Measurements from ENCODE around the gene COL23A1. TPM values are rescaled to one million over a fixed set of nuclear protein-coding genes. Genes with fewer than 3 reads are reported as not detected.

The COL23A1 gene
- total and polyA plus RNA-seq, 2 donors, result 0.87 to 0.90 TPM

DNA sequence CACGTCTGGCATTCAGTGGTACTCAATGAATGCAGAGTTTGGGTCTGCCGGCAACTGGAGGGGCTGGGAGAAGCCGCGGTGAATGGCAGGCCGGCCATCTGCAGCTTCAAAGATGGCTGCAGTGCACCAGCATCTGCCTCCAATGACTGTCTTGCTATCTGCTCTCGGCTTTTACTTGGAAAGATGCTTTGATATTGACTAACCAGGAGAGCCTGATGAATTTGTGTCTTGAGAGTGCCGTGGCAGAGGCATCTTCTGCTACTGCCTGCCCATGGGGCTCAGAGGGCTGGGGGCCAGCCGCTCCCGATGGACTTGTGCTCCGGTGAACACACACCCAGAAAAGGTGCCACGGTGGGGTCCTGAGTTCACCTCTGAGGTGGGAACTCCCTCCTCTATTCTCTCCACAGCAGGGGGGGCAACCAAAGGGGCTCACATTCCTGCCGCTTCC is 164.5 kb downstream of the COL23A1 start:
- no peaks in the 10 kb centered on the region for H3K4me1 ChIP-seq (ENCODE audit: insufficient read depth)
- WGBS, result 94% methylated on average over 12 of the region's 12 CpGs
- no peak for DNase-seq (ENCODE audit: extremely low spot score)
- no peaks in the 10 kb centered on the region for H3K36me3 ChIP-seq (ENCODE audit: insufficient read depth)
- H3K4me3 ChIP-seq (ENCODE audit: low read depth, low read length), result no peak overlapping the region
- H3K27ac ChIP-seq (ENCODE audit: low read depth), result no peak overlapping the region

DNA sequence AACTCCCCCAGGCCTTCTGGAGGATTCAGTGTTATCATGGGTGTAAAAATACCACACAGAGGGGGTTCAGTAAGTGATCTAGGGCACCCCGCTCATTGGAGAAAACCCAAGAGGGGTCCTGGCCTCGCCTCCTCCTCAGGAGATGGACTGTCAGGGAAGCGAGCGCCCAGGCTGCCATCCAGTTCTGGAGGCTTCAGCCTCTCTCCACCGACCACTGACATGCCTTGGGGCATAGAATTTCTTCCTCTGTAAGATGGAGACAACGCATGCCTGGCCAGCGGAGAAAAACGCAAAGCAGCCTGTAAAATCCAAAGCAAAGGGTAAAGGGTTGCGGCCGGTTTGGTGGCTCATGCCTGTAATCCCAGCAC is 165.4 kb downstream of the COL23A1 start:
- 92% methylated on average over 10 of the region's 10 CpGs for WGBS
- no peaks in the 10 kb centered on the region for H3K36me3 ChIP-seq (ENCODE audit: insufficient read depth)
- no peak overlapping the region for H3K27ac ChIP-seq (ENCODE audit: low read depth)
- no peak for DNase-seq (ENCODE audit: extremely low spot score)
- no peak overlapping the region for H3K4me3 ChIP-seq (ENCODE audit: low read depth, low read length)
- no peaks in the 10 kb centered on the region for H3K4me1 ChIP-seq (ENCODE audit: insufficient read depth)

DNA sequence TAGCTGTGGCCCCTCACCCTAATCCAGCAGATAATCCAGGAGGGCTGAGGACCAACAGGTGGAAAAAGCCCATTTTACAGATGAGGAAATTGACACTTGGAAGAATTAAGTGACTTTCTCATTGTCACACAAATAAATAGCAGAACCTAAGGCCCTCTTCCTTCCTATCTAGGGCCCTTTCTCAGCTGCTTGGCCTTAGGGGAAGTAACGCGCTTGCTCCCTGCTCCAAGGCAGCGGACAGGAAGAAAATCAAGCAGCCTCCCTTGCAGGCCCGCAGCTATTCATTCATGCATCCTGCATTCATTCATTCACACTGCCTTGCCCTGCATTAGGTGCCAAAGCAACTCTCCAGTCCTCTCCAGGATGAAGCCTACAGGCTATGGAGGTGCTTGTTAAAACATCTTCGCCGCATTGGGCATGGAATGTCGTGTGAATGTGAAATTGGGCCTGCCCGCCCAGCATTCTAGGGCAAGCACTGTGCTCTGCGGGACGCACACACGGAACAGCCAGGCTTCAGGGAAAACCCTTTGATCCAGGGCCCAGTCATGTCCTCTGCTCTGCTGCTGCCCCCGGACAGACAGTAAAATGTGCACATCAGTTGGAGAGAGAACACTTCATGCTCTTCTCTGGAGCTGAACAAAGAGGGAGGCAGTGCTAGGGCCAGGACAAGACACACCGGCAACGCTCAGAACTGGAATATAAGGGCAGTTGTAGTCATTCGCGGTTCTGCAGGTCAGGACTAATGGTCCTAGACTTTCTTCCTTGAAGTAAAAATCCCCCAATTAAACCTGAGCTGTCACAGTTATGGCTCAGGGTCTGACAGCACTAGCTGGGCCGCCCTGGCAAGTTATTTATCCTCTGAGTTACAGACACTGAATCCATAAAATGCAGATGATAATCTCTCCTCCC is 166.0 kb downstream of the COL23A1 start:
- Histone ChIP-seq H3K4me1 (ENCODE audit: insufficient read depth) (no peaks in the 10 kb centered on the region), H3K4me3 (ENCODE audit: low read depth, low read length) (no peak overlapping the region), H3K36me3 (ENCODE audit: insufficient read depth) (no peaks in the 10 kb centered on the region), H3K27ac (ENCODE audit: low read depth) (no peak overlapping the region)
- peak; percentile 48 for DNase-seq (ENCODE audit: extremely low spot score)
- 81% methylated on average over 17 of the region's 17 CpGs for WGBS

DNA sequence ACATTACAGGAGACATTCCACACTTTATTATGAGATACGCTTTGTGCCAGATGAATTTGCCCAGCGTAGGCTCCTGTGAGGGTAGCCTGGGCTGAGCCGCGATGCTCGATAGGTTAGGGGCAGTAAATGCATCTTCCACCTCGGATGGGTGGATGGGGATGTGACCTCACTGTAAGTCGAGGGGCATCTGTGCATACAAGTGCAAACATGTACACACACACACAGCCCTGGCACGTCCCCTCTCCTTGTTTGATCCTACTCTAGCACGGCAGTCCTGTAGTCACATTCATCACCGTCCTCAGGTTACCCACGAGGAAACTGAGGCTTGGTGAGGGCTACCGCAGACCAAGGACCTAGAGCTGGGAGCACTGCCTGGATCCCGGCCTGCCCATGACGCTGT is 166.8 kb downstream of the COL23A1 start:
- no peak overlapping the region for H3K27ac ChIP-seq (ENCODE audit: low read depth)
- no peak for DNase-seq (ENCODE audit: extremely low spot score)
- WGBS, result 95% methylated on average over 14 of the region's 14 CpGs
- H3K36me3 ChIP-seq (ENCODE audit: insufficient read depth), result no peaks in the 10 kb centered on the region
- no peak overlapping the region for H3K4me3 ChIP-seq (ENCODE audit: low read depth, low read length)
- H3K4me1 ChIP-seq (ENCODE audit: insufficient read depth), result no peaks in the 10 kb centered on the region

DNA sequence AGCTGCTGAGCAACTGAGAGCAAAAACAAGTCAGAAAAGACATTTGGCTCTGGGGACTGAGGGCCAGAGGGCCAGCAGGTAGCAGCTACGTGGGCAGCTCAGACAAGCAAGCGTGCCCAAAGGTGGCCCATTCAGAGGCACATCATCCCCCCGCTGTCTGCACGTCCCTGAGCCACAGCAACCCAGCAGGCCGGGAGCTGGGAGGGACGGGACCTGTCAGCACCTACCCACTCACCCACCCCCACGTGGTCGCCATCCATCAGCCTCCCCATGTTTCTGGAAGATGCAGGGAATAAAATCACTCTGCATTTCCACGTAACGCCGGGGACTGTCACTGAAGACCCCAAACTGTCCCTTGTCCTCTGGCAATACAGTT is 167.8 kb downstream of the COL23A1 start:
- 85% methylated on average over 11 of the region's 11 CpGs for WGBS
- Histone ChIP-seq H3K36me3 (ENCODE audit: insufficient read depth) (no peaks in the 10 kb centered on the region), H3K4me3 (ENCODE audit: low read depth, low read length) (no peak overlapping the region), H3K27ac (ENCODE audit: low read depth) (no peak overlapping the region), H3K4me1 (ENCODE audit: insufficient read depth) (no peaks in the 10 kb centered on the region)
- DNase-seq (ENCODE audit: extremely low spot score), result no peak

DNA sequence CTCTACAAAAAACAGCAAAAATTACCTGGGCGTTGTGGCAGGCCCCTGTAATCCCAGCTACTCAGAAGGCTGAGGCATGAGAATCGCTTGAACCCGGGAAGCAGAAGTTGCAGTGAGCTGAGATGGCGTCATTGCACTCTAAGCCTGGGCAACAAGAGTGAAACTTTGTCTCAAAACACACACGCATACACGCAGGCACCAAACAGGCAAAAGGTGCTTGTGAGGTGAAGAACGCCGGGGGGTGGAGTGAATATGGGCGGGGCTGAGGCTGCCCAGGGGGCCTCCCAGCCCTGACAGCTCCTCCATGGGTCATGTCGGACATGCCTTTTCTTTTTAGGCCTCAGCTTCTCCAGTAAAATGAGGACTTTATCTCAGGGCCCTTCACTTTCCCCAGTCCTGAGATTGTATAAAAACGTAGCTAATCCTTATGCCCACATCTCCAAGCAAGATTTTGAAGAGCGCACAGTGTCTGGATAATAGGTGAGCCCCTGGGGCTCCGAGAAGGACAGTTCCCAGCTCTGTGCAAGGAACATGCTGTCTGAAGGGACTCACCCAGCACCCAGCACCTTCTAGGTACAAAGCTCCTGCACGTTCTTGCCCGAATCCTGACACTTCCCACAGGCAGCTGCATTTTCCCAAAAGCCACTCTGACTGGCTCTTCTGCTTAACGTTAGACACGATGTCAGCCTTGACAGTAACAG is 168.3 kb downstream of the COL23A1 start:
- 81% methylated on average over 17 of the region's 17 CpGs for WGBS
- DNase-seq (ENCODE audit: extremely low spot score), result no peak
- H3K4me1 ChIP-seq (ENCODE audit: insufficient read depth), result no peaks in the 10 kb centered on the region

DNA sequence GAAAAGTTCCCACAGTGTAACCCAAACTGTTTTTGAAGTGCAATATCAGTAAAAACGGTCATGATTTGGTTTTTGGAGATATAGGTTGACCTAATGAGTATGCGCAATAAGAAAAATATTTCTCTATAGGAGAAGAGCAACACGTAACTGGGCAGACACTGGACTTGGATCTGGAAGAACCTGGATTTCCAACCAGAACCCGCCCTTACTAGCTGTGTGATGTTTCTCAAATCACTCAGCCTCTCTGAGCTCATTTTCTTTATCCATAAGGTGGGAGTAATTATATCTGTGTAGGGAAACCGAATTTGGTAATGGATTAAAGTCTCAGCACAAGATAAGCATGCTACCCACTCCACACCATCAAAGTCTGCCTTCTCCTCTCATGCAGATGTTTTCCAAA is 169.1 kb downstream of the COL23A1 start:
- WGBS, result 77% methylated on average over 5 of the region's 5 CpGs
- Histone ChIP-seq H3K27ac (ENCODE audit: low read depth) (no peak overlapping the region), H3K4me1 (ENCODE audit: insufficient read depth) (no peaks in the 10 kb centered on the region), H3K4me3 (ENCODE audit: low read depth, low read length) (no peak overlapping the region), H3K36me3 (ENCODE audit: insufficient read depth) (no peaks in the 10 kb centered on the region)
- no peak for DNase-seq (ENCODE audit: extremely low spot score)

More for the DNA sequence above, 168.3 kb downstream of the COL23A1 start:
- Histone ChIP-seq H3K27ac (ENCODE audit: low read depth) (no peak overlapping the region), H3K4me3 (ENCODE audit: low read depth, low read length) (no peak overlapping the region), H3K36me3 (ENCODE audit: insufficient read depth) (no peaks in the 10 kb centered on the region)

DNA sequence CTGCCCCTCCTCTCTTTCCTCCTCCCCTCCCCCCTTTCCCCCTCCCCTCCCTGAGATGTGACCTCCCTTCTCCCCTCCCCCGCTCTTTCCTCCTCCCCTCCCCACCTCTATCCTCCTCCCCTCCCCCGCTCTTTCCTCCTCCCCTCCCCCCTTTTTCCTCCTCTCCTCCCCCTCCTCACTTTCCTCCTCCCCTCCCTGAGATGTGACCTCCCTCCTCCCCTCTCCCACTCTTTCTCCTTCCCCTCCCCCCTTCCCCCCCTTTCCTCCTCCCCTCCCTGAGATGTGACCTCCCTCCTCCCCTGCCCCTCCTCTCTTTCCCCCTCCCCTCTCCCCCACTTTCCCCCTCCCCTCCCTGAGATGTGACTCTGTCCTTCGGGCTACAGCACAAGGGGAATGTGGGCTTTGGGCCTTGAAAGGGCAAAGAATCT is 169.8 kb downstream of the COL23A1 start:
- Histone ChIP-seq H3K27ac (ENCODE audit: low read depth) (no peak overlapping the region), H3K4me3 (ENCODE audit: low read depth, low read length) (no peak overlapping the region), H3K4me1 (ENCODE audit: insufficient read depth) (no peaks in the 10 kb centered on the region), H3K36me3 (ENCODE audit: insufficient read depth) (no peaks in the 10 kb centered on the region)
- no peak for DNase-seq (ENCODE audit: extremely low spot score)
- 65% methylated on average over 2 of the region's 3 CpGs for WGBS

DNA sequence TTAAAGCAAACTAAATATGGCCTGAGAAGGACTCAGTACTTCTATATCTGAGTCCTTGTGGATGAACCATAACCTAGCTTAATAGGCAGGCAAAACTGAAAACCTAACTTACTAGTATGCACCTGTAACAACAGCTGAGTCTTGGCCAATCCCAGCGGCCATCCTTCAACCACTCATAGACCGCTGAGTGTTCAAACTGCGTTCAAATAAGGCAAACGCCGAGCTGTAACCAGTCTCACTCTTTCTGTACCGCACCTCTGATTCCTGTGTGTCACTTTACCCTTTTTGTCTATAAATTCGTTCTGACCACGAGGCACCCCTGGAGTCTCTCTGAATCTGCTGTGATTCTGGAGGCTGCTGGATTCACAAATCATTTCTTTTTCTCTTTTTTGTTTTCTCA is 170.5 kb downstream of the COL23A1 start:
- Histone ChIP-seq H3K4me1 (ENCODE audit: insufficient read depth) (no peaks in the 10 kb centered on the region), H3K27ac (ENCODE audit: low read depth) (no peak overlapping the region), H3K36me3 (ENCODE audit: insufficient read depth) (no peaks in the 10 kb centered on the region), H3K4me3 (ENCODE audit: low read depth, low read length) (no peak overlapping the region)
- DNase-seq (ENCODE audit: extremely low spot score), result no peak
- WGBS, result 67% methylated on average over 8 of the region's 8 CpGs

DNA sequence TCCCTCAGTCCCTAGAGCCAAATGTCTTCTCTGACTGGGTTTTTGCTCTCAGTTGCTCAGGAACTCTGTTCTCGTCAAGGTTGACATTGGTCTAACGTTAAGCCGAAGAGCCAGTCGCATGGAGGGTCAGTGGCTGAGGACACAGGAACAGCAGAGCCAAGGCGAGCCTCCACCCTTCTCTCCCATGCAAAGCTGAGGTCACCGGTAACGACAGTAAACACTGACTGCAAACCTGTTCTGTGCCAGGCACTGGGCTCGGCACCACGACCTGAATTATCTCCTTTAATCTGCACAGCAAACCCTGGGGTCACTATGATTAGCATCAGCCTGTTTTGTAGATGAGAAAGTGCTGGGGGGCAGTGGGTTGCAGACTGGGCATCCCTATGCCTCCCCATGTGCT is 171.0 kb downstream of the COL23A1 start:
- H3K27ac ChIP-seq (ENCODE audit: low read depth), result no peak overlapping the region
- DNase-seq (ENCODE audit: extremely low spot score), result no peak

DNA sequence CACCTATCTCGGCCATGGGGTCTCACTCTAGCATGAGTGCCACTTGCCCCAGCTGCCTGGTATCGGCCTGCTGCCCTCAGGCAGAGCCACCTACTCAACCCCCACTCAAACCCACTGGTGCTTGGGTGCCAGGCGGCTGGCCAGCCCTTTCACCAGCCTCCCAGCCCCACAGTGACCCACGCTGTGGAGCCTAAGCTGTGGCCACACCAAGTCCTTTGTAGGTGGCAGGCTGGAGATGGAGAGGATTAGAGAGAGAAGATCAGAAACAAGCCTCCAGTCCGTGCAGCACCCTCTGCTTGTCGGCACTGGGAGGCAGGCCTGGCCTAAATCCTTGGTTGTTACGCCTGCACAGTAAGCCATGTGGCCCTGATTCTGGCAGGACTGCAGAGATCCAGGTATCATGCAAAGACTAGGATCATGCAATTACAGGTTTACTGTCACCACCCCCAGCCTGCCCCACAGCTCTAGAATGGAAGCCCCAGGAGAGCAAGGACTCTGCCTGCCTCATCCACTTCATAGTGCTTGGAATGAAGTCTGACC is 171.7 kb downstream of the COL23A1 start:
- Histone ChIP-seq H3K4me1 (ENCODE audit: insufficient read depth) (no peaks in the 10 kb centered on the region), H3K27ac (ENCODE audit: low read depth) (no peak overlapping the region), H3K4me3 (ENCODE audit: low read depth, low read length) (no peak overlapping the region), H3K36me3 (ENCODE audit: insufficient read depth) (no peaks in the 10 kb centered on the region)
- 95% methylated on average over 7 of the region's 7 CpGs for WGBS
- no peak for DNase-seq (ENCODE audit: extremely low spot score)

More for the DNA sequence above, 171.0 kb downstream of the COL23A1 start:
- no peak overlapping the region for H3K4me3 ChIP-seq (ENCODE audit: low read depth, low read length)
- no peaks in the 10 kb centered on the region for H3K4me1 ChIP-seq (ENCODE audit: insufficient read depth)
- no peaks in the 10 kb centered on the region for H3K36me3 ChIP-seq (ENCODE audit: insufficient read depth)
- WGBS, result 83% methylated on average over 9 of the region's 9 CpGs

DNA sequence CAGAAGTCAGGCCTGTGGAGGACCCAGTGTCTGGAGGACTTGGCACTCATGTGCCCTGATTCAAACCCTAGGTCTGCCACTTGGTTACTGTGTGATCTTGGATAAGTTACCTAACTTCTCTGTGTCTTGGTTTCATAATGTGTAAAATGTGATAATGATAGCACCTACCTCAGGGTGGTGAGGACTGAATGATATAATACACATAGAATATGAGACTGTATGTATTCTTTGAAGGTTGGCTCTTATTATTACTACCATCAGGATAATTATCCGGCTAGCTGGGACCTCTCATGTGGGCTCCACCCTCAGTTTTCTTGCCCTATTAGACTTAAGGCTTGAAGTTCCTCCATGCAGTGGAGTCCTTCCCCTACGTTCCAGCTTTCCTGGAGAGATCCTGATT is 172.2 kb downstream of the COL23A1 start:
- 88% methylated on average over 2 of the region's 2 CpGs for WGBS
- Histone ChIP-seq H3K4me1 (ENCODE audit: insufficient read depth) (no peaks in the 10 kb centered on the region), H3K36me3 (ENCODE audit: insufficient read depth) (no peaks in the 10 kb centered on the region), H3K27ac (ENCODE audit: low read depth) (no peak overlapping the region), H3K4me3 (ENCODE audit: low read depth, low read length) (no peak overlapping the region)
- DNase-seq (ENCODE audit: extremely low spot score), result no peak

DNA sequence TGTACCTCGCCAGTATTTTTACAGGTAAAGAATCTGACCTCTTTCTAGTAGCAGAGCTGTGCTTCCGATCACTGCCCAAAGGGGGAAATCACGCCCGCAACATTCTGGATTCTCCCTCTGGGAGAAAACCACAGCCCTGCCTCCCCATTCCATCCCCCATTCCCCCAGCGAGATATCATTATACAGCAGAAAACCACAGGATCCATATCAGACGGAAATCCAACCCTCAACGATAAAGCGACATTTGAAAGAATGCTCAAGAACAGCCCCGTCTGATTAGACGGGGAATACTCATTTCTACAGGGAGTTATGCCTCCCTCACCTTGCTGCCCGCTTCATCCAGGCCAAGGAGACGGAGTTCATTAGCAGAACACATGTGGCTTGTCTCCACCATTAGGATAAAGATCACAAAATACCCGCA is 172.8 kb downstream of the COL23A1 start:
- no peaks in the 10 kb centered on the region for H3K36me3 ChIP-seq (ENCODE audit: insufficient read depth)
- DNase-seq (ENCODE audit: extremely low spot score), result no peak
- 75% methylated on average over 13 of the region's 13 CpGs for WGBS
- H3K4me3 ChIP-seq (ENCODE audit: low read depth, low read length), result no peak overlapping the region
- H3K4me1 ChIP-seq (ENCODE audit: insufficient read depth), result no peaks in the 10 kb centered on the region
- H3K27ac ChIP-seq (ENCODE audit: low read depth), result no peak overlapping the region

DNA sequence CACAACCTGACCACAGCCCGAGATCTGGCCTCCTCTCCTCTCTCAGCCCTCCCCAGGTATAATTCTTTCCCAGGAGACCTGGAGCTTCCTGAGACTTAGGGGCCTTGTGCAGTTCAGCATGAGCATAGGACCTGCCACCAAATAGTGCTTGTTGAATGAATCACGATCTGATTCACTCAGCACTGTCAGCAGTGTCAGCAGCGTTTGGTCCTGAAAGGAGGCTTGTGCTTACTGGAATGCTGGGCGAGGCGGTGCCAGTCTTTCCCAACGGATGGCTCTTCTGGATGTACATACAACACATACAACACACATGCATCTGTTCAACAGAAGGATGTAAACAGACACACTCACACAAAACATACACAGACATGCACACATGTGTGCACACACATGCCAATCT is 173.3 kb downstream of the COL23A1 start:
- 75% methylated on average over 6 of the region's 6 CpGs for WGBS
- Histone ChIP-seq H3K36me3 (ENCODE audit: insufficient read depth) (no peaks in the 10 kb centered on the region), H3K27ac (ENCODE audit: low read depth) (no peak overlapping the region), H3K4me1 (ENCODE audit: insufficient read depth) (no peaks in the 10 kb centered on the region), H3K4me3 (ENCODE audit: low read depth, low read length) (no peak overlapping the region)
- no peak for DNase-seq (ENCODE audit: extremely low spot score)
